Ovary (tissue), 3 donors: ENCODE results near the gene GARIN5A.

ENCODE experiments used
- EP300 ChIP-seq: sonication (generic); formaldehyde crosslinking; IDR thresholded peaks from one replicate; pipeline ENCODE4 v1.6.1; 2017; ENCODE audit warnings: antibody characterized with exemption
- TF ChIP-seq, protein P1 (sequence below), 3 donors: fragments of 450-650 bp in 2 of 3; fragments of 200-600 bp in 1 of 3; IDR thresholded peaks; one replicate each; pipeline versions ENCODE4 v1.5.1 to v1.8.0; 2016 to 2022; ENCODE audit warnings: antibody characterized with exemption in 3 of 3, mild to moderate bottlenecking in 1 of 3
- donor health status: DM: no; HTN: no; CAD: no.

- no peak for TF ChIP-seq EP300
- TF ChIP-seq, protein P1, sequence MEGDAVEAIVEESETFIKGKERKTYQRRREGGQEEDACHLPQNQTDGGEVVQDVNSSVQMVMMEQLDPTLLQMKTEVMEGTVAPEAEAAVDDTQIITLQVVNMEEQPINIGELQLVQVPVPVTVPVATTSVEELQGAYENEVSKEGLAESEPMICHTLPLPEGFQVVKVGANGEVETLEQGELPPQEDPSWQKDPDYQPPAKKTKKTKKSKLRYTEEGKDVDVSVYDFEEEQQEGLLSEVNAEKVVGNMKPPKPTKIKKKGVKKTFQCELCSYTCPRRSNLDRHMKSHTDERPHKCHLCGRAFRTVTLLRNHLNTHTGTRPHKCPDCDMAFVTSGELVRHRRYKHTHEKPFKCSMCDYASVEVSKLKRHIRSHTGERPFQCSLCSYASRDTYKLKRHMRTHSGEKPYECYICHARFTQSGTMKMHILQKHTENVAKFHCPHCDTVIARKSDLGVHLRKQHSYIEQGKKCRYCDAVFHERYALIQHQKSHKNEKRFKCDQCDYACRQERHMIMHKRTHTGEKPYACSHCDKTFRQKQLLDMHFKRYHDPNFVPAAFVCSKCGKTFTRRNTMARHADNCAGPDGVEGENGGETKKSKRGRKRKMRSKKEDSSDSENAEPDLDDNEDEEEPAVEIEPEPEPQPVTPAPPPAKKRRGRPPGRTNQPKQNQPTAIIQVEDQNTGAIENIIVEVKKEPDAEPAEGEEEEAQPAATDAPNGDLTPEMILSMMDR (IDR thresholded peaks at IDR 0.05) = no peak
Observed at GRCh38 chr19:50479761-50480251, 3.2 kb upstream of the GARIN5A start.
